K562 (cell line): ENCODE measurements around the gene TACSTD2. TPM values are rescaled to one million over a fixed set of nuclear protein-coding genes. Genes with fewer than 3 reads are reported as not detected.

Experiments
- ATAC-seq: fragments of 200-7000 bp; cut with Tn5 transposase; 3 replicates; pipeline ENCODE4 v1.9.1; 2020; ENCODE audit warnings: moderate library complexity
- BruUV-seq: library from RNA; stranded (reverse); fragments of 400-500 nt; replicated peaks from 2 replicates; lab custom pipeline; 2021; lab: Mats Ljungman, UMichigan
- CTCF ChIA-PET: fragments of 300-600 bp; formaldehyde crosslinking; extraction: SDS; loops from one replicate; lab custom pipeline; 2021; ENCODE audit warnings: low intra/inter-chr PET ratio; lab: Yijun Ruan, JAX
- POLR2A ChIA-PET: fragments of 300-600, 350-650 bp; sonication (Branson Sonifier 250); formaldehyde crosslinking; extraction: SDS; loops from one replicate; lab custom pipeline; 2021; ENCODE audit warnings: antibody characterized with exemption, inconsistent platforms; lab: Yijun Ruan, JAX
- DNase-seq, 4 experiments: peaks; one replicate each; pipeline versions ENCODE4 v3.0.0 to v3.0.0-alpha.2; 2011 to 2018; ENCODE audit warnings: low spot score in 3 of 4, mixed read lengths in 3 of 4; ENCODE audit errors: extremely low read depth in 1 of 4
- FAIRE-seq: peaks from 2 replicates; lab custom pipeline; 2011; peaks lifted over from hg19 to GRCh38; lab: Jason Lieb, UNC
- H2AFZ ChIP-seq: 2 replicates; pipeline ENCODE4 v1.6.0; 2011; ENCODE audit warnings: low read depth, low read length, control low read depth, inconsistent platforms
- H3K27ac ChIP-seq: fragments of 200-600 bp; 3 replicates; pipeline ENCODE4 v1.8.0; 2011; ENCODE audit warnings: low read depth, mild to moderate bottlenecking, control low read depth, inconsistent platforms, low read length, moderate library complexity, mixed read lengths; ENCODE audit errors: extremely low read depth
- H3K27me3 ChIP-seq, 2 experiments: fragments of 300-600 bp in 1 of 2; 2 replicates in 1 of 2; 3 replicates in 1 of 2; pipeline versions ENCODE4 v1.6.0 to v1.8.0; 2011; ENCODE audit warnings: inconsistent platforms in 2 of 2, low read length in 2 of 2, mild to moderate bottlenecking in 1 of 2, mixed read lengths in 1 of 2, moderate library complexity in 1 of 2; ENCODE audit not compliant: control insufficient read depth in 2 of 2, insufficient read depth in 2 of 2
- H3K36me3 ChIP-seq: fragments of 300-600 bp; 3 replicates; pipeline ENCODE4 v1.8.0; 2011; ENCODE audit warnings: mild to moderate bottlenecking, low read length, inconsistent platforms; ENCODE audit not compliant: control insufficient read depth, insufficient read depth
- H3K4me1 ChIP-seq, 2 experiments: fragments of 200-600 bp in 1 of 2; replicated peaks in 1 of 2; 2 replicates in 1 of 2; 3 replicates in 1 of 2; pipeline versions ENCODE4 v1.5.1 to v1.8.0; 2011; ENCODE audit warnings: inconsistent platforms in 2 of 2, low read length in 2 of 2, mild to moderate bottlenecking in 1 of 2, mixed read lengths in 1 of 2, moderate library complexity in 1 of 2; ENCODE audit not compliant: control insufficient read depth in 2 of 2, insufficient read depth in 2 of 2
- H3K4me2 ChIP-seq: 2 replicates; pipeline ENCODE4 v1.6.1; 2011; ENCODE audit warnings: low read length, control low read depth, inconsistent platforms, mixed read lengths; ENCODE audit not compliant: insufficient read depth
- H3K4me3 ChIP-seq: fragments of 200-600 bp; sonication (generic), shearing (Covaris generic); 2 replicates; pipeline ENCODE4 v1.5.1; 2016; ENCODE audit warnings: control low read depth, inconsistent platforms
- H3K79me2 ChIP-seq: fragments of 200-600 bp; 3 replicates; pipeline ENCODE4 v1.8.0; 2011; ENCODE audit warnings: low read length, inconsistent platforms; ENCODE audit not compliant: control insufficient read depth, insufficient read depth
- H3K9ac ChIP-seq, 2 experiments: 2 replicates each; pipeline versions ENCODE4 v1.6.0 to v1.6.1; 2011; ENCODE audit warnings: low read depth in 2 of 2, low read length in 2 of 2, control low read depth in 1 of 2, inconsistent platforms in 1 of 2, mild to moderate bottlenecking in 1 of 2, mixed read lengths in 1 of 2; ENCODE audit not compliant: insufficient read depth in 1 of 2
- H3K9me1 ChIP-seq: one replicate; pipeline ENCODE4 v1.6.0; 2011; ENCODE audit warnings: inconsistent platforms, mild to moderate bottlenecking, low read length, moderate library complexity; ENCODE audit not compliant: control insufficient read depth, insufficient read depth
- H3K9me3 ChIP-seq: replicated peaks from 2 replicates; pipeline ENCODE4 v1.5.1; 2011; ENCODE audit warnings: low read depth, low read length, inconsistent platforms; ENCODE audit not compliant: control insufficient read depth, insufficient read depth
- H4K20me1 ChIP-seq: replicated peaks from 2 replicates; pipeline ENCODE4 v1.6.1; 2011; ENCODE audit warnings: low read length, inconsistent platforms, mixed read lengths; ENCODE audit not compliant: control insufficient read depth, insufficient read depth
- BCOR ChIP-seq: fragments of 450-650 bp; IDR thresholded peaks from 2 replicates; pipeline ENCODE4 v1.6.1; 2016
- ETV1 ChIP-seq: fragments of 450-650 bp; conservative IDR thresholded peaks from 2 replicates; pipeline ENCODE4 v1.6.1; 2016; ENCODE audit warnings: missing genetic modification characterization, control low read depth, low read depth, missing compliant biosample characterization
- PHF21A ChIP-seq: fragments of 450-650 bp; IDR thresholded peaks from 2 replicates; pipeline ENCODE4 v1.6.1; 2017; ENCODE audit warnings: low read depth, borderline replicate concordance
- RBM25 ChIP-seq: fragments of 200-400 bp; formaldehyde crosslinking; IDR thresholded peaks from 2 replicates; pipeline ENCODE4 v1.6.1; 2018; ENCODE audit warnings: low read length, low read depth, moderate library complexity; ENCODE audit not compliant: severe bottlenecking
- XRCC4 ChIP-seq: IDR thresholded peaks from one replicate; pipeline ENCODE4 v1.6.1; 2011; ENCODE audit not compliant: insufficient read depth, insufficient read length; ENCODE audit errors: extremely low read depth
- ZNF316 ChIP-seq: fragments of 450-650 bp; IDR thresholded peaks from 2 replicates; pipeline ENCODE4 v1.6.1; 2016
- ZNF398 ChIP-seq: fragments of 250-450 bp; sonication (Bioruptor Pico); IDR thresholded peaks from 2 replicates; pipeline ENCODE4 v1.8.0; 2021; ENCODE audit warnings: moderate library complexity, mild to moderate bottlenecking, inconsistent platforms
- ZNF696 ChIP-seq: fragments of 250-450 bp; sonication (Bioruptor Pico); conservative IDR thresholded peaks from 2 replicates; pipeline ENCODE4 v1.4.0; 2020; ENCODE audit warnings: mild to moderate bottlenecking, moderate library complexity
- WGBS: fragments of 100-300 bp; shearing (Covaris generic); methylation state at CpG from one replicate; pipeline ENCODE4 v1.1.6; 2016; ENCODE audit warnings: low coverage, mixed read lengths; ENCODE audit not compliant: insufficient coverage; ENCODE audit errors: missing lambda C conversion rate; 5-methylcytosine and 5-hydroxymethylcytosine counted together
- in situ Hi-C: fragments of 300-500 bp; cut with MboI; formaldehyde crosslinking; loops from 4 replicates; pipeline ENCODE4 v1.15.0; 2018; ENCODE audit warnings: inconsistent platforms, mixed read lengths
- intact Hi-C: fragments of 100-400 bp; cut with micrococcal nuclease; formaldehyde crosslinking; loops from 2 replicates; pipeline ENCODE4 v1.14.2; 2022
- polyA plus RNA-seq, 8 experiments: library from polyadenylated mRNA; depleted of rRNA in 4 of 8; stranded (reverse) in 5 of 8; unstranded in 3 of 8; fragments of >200 nt; fragmentation: Nextera tagmentation in 2 of 8; fragmentation: Illumina TruSeq in 1 of 8; extraction: Ambion mirVana in 2 of 8; extraction: Trizol in 1 of 8; gene quantifications; 2 replicates each; pipeline versions ENCODE4 v1.2.1 to v1.2.3, GENCODE V29; 2011 to 2014; ENCODE audit warnings: inconsistent platforms in 1 of 8, missing spikeins in 1 of 8
- total RNA-seq, 7 experiments: library from RNA; depleted of rRNA in 6 of 7; stranded (reverse); fragments of >200 nt in 6 of 7; fragmentation: Illumina TruSeq in 2 of 7; extraction: Trizol in 2 of 7; gene quantifications; 2 replicates each; pipeline versions ENCODE4 v1.2.1 to v1.2.3, GENCODE V29; 2011 to 2021; ENCODE audit warnings: low replicate concordance in 1 of 7

The TACSTD2 gene
- total and polyA plus RNA-seq, 9 of the 15 experiments (the other 6 are each of a cell fraction or from before 2014, with no cell fraction given): 0.04 to 0.31 TPM; not detected in 7

GRCh38 chr1:58573138-58573537 lies 3.9 kb downstream of the TACSTD2 start:
- POLR2A ChIA-PET: interaction anchor here (0.6 to 1.6 kb wide), 3 partner anchors 10 to 496 kb away, joined by 3 read pairs; no protein-coding TSS in a partner anchor
- Histone ChIP-seq H3K4me3 (no peak overlapping the region), H4K20me1 (no peaks in the 10 kb centered on the region), H3K4me2 (no peak overlapping the region), H3K9me3 (no peaks in the 10 kb centered on the region), H3K79me2 (no peaks in the 10 kb centered on the region), H3K9ac (no peak overlapping the region), H3K4me1 (peaks cover 0 to 11% of the 10 kb centered on the region in 2 experiments; a peak in 1 of 5 replicates), H3K9me1 (no peaks in the 10 kb centered on the region), H2AFZ (no peak overlapping the region), H3K27me3 (peaks cover 6 to 8% of the 10 kb centered on the region in 2 experiments; a peak in 2 of 5 replicates), H3K27ac (no peak overlapping the region), H3K36me3 (no peaks in the 10 kb centered on the region)
- intact Hi-C loops (no loop called here), in situ Hi-C loops (no loop called here)
- BruUV-seq: no TSS peak
- TF ChIP-seq ZNF696 (CRISPR knock-in tag): no peak
- TF ChIP-seq XRCC4: no peak
- no peak for TF ChIP-seq RBM25
- no peak for TF ChIP-seq BCOR
- no peak for TF ChIP-seq ETV1 (tag)
- no peak for TF ChIP-seq ZNF316
- TF ChIP-seq PHF21A: no peak
- TF ChIP-seq ZNF398 (CRISPR knock-in tag): no peak
- CTCF ChIA-PET: no interaction called here
- FAIRE-seq (no peak), DNase-seq (no peak), ATAC-seq (no peak)
- 6% methylated on average over 2 of the region's 2 CpGs for WGBS
